ENCODE results near the gene AKAP7. TPM values are rescaled to one million over a fixed set of nuclear protein-coding genes. Genes with fewer than 3 reads are reported as not detected.
"Not testable (repeated sequence)": the region's sequence is repeated elsewhere in the genome, so short reads cannot be mapped to it uniquely, and the experiment has no call there.

The AKAP7 gene
- total RNA-seq, 1 donor from 2014 or later: 56.3 TPM

DNA sequence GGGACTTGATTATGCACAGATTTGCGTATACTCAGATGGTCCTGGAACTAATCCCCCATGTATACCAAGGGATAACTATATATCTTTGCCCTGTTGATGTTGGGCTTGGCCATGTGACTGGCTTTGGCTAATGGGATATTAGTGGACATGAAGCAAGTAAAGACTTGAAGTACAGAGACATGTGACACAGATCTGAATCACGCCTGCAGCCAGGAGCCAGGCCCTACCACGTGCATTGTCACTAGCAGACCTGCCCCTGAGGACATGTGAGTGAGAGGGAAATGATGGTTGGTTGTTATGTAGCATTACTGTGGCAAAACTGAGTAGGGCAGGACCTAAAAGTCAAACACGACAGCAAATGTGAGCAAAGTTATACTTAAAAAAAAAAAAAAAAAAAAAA lies 155.7 kb downstream of the AKAP7 start:
- no peak for DNase-seq (ENCODE audit: low spot score)

GRCh38 chr6:131292145-131292938 lies 157.1 kb downstream of the AKAP7 start:
- no peak for DNase-seq (ENCODE audit: low spot score)

DNA sequence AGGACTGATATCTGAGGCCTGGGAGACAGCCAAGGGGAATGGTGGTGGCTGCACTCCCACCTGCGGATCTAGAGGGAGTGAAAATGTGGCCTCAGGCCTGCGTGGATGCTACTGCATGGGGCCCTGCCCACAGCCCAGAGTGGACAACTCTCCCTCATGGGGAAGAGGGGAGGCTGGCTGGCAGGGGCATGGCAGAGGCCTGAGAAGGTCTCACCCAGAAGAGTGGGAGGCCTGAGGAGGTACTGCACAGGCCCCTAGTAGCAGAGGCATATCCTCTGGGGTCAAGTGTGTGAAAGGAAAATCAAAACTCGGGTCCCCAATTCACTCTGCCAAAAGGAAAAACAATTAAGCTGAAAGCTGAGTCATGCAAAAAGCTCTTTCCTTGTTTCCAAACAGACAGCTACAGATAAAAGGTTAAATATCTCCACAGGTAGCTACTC lies 158.2 kb downstream of the AKAP7 start:
- DNase-seq (ENCODE audit: low spot score): no peak

GRCh38 chr6:131295081-131295480 lies 159.8 kb downstream of the AKAP7 start:
- DNase-seq (ENCODE audit: low spot score): no peak

GRCh38 chr6:131300826-131301225 lies 165.6 kb downstream of the AKAP7 start:
- DNase-seq (ENCODE audit: low spot score): not testable (repeated sequence)

DNA sequence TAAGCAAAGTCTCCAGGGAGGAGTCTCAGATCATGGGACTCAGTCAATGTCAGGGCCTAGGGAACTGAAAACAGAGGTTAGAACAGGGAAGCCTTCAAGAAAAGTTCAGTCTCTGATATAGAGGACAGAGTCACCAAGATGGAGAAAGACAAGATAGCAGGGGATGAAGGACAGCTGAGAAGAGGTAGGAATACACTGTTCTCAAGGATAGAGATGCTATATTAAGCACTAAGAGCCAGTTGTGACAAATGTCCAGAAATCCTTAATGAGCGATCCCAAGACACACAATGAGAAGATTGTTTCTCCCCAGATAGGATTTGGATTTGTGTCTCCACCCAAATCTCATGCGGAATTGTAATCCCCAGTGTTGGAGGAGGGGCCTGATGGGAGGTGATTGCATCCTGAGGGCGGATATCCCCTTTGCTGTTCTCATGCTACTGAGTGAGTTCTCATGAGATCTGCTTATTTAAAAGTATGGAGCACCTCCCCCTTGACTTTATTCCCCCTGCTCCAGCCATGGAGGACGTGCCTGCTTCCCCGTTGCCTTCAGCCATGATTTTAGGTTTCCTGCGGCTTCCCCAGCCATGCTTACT lies 168.2 kb downstream of the AKAP7 start:
- no peak for DNase-seq (ENCODE audit: low spot score)

DNA sequence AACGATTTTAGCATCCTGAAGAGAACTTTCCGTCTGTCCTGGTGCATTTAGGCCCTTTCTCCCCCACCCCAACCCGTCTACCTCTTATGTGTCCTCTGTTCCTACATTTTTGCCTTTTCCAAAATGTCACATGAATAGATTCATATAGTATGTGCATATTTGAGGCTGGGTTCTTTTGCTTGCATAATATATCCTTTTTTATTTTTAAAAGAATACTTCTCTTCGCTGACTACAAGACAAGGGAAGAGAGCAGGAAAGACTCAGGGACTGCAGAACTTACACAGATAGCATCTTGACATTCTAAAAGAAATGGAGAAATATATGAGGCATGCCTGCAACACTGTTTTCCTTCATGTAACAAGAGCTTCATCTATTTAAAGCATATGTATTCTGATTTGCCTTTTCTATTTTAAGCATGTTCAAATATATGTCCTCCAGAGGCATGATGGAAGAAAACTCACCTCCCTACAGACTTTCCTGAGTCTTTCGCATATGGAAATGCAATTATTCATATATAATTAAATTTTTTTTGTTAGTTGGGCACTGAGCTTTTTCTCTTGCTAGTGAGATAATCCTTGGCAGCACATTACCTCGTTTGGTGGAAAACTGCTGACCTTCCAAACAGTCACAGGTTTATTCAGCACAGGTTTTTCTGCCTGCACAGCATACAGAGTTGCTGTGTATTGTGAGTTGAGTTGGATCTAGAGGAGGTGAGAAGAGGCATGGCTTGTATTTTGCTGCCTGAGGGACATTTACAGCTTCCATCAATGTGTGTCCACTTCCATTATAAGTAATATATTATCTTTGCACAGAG lies 170.0 kb downstream of the AKAP7 start:
- DNase-seq (ENCODE audit: low spot score): no peak

- no peak for DNase-seq (ENCODE audit: low spot score)
Observed at GRCh38 chr6:131309437-131309836, 174.2 kb downstream of the AKAP7 start.

- DNase-seq (ENCODE audit: low spot score): no peak
Observed at GRCh38 chr6:131314838-131315237, 179.6 kb downstream of the AKAP7 start.

DNA sequence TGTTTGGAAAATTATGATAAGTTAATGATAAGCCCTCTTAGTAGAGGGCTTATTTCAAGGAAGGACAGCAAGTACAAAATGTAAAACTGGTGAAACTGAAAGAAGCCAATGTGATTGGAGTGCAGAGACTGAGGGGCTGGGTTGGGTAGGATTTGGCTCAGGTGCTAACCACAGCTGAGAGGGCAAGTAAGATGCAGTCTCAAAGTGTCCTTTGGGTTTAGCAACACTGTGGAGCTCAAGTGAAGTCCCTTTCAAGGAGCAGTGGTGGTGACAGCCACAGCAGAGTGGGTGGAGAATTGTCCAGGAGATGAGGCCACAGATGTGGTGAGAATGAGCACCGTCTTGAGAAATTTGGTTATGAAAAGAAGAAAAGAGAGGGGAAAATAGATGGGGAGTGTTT lies 181.4 kb downstream of the AKAP7 start:
- no peak for DNase-seq (ENCODE audit: low spot score)

DNA sequence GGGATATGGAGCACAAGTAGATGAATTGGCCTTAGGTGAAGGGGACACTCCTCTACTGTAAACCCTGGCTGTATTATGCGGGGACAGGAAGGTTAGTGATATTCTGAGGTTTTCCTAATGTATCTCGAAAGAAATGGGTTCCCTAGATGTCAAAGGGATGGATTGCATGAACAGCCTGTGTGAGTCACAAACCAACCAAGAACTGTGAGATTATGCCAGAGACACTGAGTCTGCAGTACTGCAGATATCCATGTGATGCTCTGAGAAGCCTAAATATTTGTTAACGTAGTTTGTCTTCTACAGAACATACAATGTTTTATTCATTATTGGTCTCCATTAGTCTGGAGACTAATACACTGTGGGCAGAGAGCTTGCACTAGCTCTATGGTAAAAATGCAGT lies 182.2 kb downstream of the AKAP7 start:
- no peak for DNase-seq (ENCODE audit: low spot score)

GRCh38 chr6:131321589-131321988 lies 186.3 kb downstream of the AKAP7 start:
- DNase-seq (ENCODE audit: low spot score): no peak

GRCh38 chr6:131322125-131322524 lies 186.9 kb downstream of the AKAP7 start:
- DNase-seq (ENCODE audit: low spot score): no peak

DNA sequence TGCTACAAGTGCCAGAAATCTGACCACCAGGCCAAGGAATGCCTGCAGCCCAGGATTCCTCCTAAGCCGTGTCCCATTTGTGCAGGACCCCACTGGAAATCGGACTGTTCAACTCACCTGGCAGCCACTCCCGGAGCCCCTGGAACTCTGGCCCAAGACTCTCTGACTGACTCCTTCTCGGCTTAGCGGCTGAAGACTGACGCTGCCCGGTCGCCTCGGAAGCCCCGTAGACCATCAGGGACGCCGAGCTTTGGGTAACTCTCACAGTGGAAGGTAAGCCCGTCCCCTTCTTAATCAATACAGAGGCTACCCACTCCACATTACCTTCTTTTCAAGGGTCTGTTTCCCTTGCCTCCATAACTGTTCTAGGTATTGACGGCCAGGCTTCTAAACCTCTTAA lies 190.4 kb downstream of the AKAP7 start:
- DNase-seq (ENCODE audit: low spot score): not testable (repeated sequence)

- not testable (repeated sequence) for DNase-seq (ENCODE audit: low spot score)
Observed at GRCh38 chr6:131328727-131329126, 193.5 kb downstream of the AKAP7 start.

- DNase-seq (ENCODE audit: low spot score): no peak
Observed at GRCh38 chr6:131331151-131331550, 195.9 kb downstream of the AKAP7 start.

GRCh38 chr6:131331873-131332781 lies 196.9 kb downstream of the AKAP7 start:
- DNase-seq (ENCODE audit: low spot score): no peak

Data from mucosa of gallbladder (tissue), 1 donor.